K562 (cell line): ENCODE results near the gene THAP5. TPM values are rescaled to one million over a fixed set of nuclear protein-coding genes. Genes with fewer than 3 reads are reported as not detected.

Experiments
- BRD9 ChIP-seq: fragments of 450-650 bp; IDR thresholded peaks from 2 replicates; pipeline ENCODE4 v1.6.1; 2018; ENCODE audit warnings: low read depth; ENCODE audit not compliant: partially characterized antibody
- BRF1 ChIP-seq: IDR thresholded peaks from 3 replicates; pipeline ENCODE4 v1.6.1; 2011; ENCODE audit warnings: borderline replicate concordance, mild to moderate bottlenecking; ENCODE audit not compliant: insufficient read length; ENCODE audit errors: extremely low read depth
- CBFA2T3 ChIP-seq: fragments of 450-650 bp; IDR thresholded peaks from 2 replicates; pipeline ENCODE4 v1.6.1; 2017
- CCNT2 ChIP-seq: IDR thresholded peaks from 2 replicates; pipeline ENCODE4 v1.6.1; 2011; ENCODE audit warnings: borderline replicate concordance, low read depth, mild to moderate bottlenecking, moderate library complexity, mixed read lengths, low read length; ENCODE audit not compliant: insufficient read length; ENCODE audit errors: extremely low read depth
- CHD4 ChIP-seq: fragments of 200-600 bp; sonication (generic); IDR thresholded peaks from 3 replicates; pipeline ENCODE4 v1.6.1; 2012; ENCODE audit warnings: low read depth, mild to moderate bottlenecking, mixed read lengths, low read length, inconsistent platforms; ENCODE audit not compliant: insufficient read depth, insufficient replicate concordance, poor library complexity, severe bottlenecking
- HMGN3 ChIP-seq: IDR thresholded peaks from 2 replicates; pipeline ENCODE4 v1.6.1; 2011; ENCODE audit warnings: borderline replicate concordance, low read depth, mild to moderate bottlenecking, mixed read lengths, low read length; ENCODE audit not compliant: insufficient read length; ENCODE audit errors: extremely low read depth
- JUN ChIP-seq, 2 experiments: sonication (generic) in 1 of 2; formaldehyde crosslinking in 1 of 2; IDR thresholded peaks; 2 replicates each; pipeline versions ENCODE4 v1.6.1 to v1.8.0; 2012 to 2022; ENCODE audit warnings: borderline replicate concordance in 2 of 2, mild to moderate bottlenecking in 2 of 2, improper control_type of control experiment in 1 of 2, low read depth in 1 of 2, low read length in 1 of 2, missing genetic modification reagents in 1 of 2
- KAT7 ChIP-seq: sonication (generic); formaldehyde crosslinking; IDR thresholded peaks from 2 replicates; pipeline ENCODE4 v1.8.0; 2022; ENCODE audit warnings: missing genetic modification reagents, mild to moderate bottlenecking, borderline replicate concordance
- MITF ChIP-seq: IDR thresholded peaks from 2 replicates; pipeline ENCODE4 v1.6.1; 2014; ENCODE audit warnings: antibody characterized with exemption
- NFATC3 ChIP-seq: fragments of 450-650 bp; IDR thresholded peaks from 2 replicates; pipeline ENCODE4 v1.6.1; 2017; ENCODE audit warnings: mild to moderate bottlenecking
- PBX2 ChIP-seq, 2 experiments: IDR thresholded peaks in 1 of 2; conservative IDR thresholded peaks in 1 of 2; 2 replicates each; pipeline ENCODE4 v1.6.1; 2016; ENCODE audit warnings: low read depth in 2 of 2, mild to moderate bottlenecking in 1 of 2, missing compliant biosample characterization in 1 of 2, missing genetic modification characterization in 1 of 2, moderate library complexity in 1 of 2
- RBM25 ChIP-seq: fragments of 200-400 bp; formaldehyde crosslinking; IDR thresholded peaks from 2 replicates; pipeline ENCODE4 v1.6.1; 2018; ENCODE audit warnings: low read length, low read depth, moderate library complexity; ENCODE audit not compliant: severe bottlenecking
- TRIM28 ChIP-seq: fragments of 450-650 bp; IDR thresholded peaks from 2 replicates; pipeline ENCODE4 v1.6.1; 2017
- ZNF175 ChIP-seq: fragments of 200-800 bp; sonication (Bioruptor generic); IDR thresholded peaks from 2 replicates; pipeline ENCODE4 v1.6.1; 2016; ENCODE audit warnings: low read depth, mild to moderate bottlenecking, missing genetic modification characterization, missing compliant biosample characterization
- ZNF75A ChIP-seq: fragments of 450-650 bp; formaldehyde crosslinking; IDR thresholded peaks from 2 replicates; pipeline ENCODE4 v1.4.0; 2020; ENCODE audit warnings: mild to moderate bottlenecking
- polyA plus RNA-seq, 8 experiments: library from polyadenylated mRNA; depleted of rRNA in 4 of 8; stranded (reverse) in 5 of 8; unstranded in 3 of 8; fragments of >200 nt; fragmentation: Nextera tagmentation in 2 of 8; fragmentation: Illumina TruSeq in 1 of 8; extraction: Ambion mirVana in 2 of 8; extraction: Trizol in 1 of 8; gene quantifications; 2 replicates each; pipeline versions ENCODE4 v1.2.1 to v1.2.3, GENCODE V29; 2011 to 2014; ENCODE audit warnings: inconsistent platforms in 1 of 8, missing spikeins in 1 of 8
- total RNA-seq, 7 experiments: library from RNA; depleted of rRNA in 6 of 7; stranded (reverse); fragments of >200 nt in 6 of 7; fragmentation: Illumina TruSeq in 2 of 7; extraction: Trizol in 2 of 7; gene quantifications; 2 replicates each; pipeline versions ENCODE4 v1.2.1 to v1.2.3, GENCODE V29; 2011 to 2021; ENCODE audit warnings: low replicate concordance in 1 of 7
- TF ChIP-seq, protein P1 (sequence below): sonication (generic); formaldehyde crosslinking; IDR thresholded peaks from 2 replicates; pipeline ENCODE4 v1.8.0; 2022; ENCODE audit warnings: mild to moderate bottlenecking, missing genetic modification reagents
- TF ChIP-seq, protein P2 (sequence below): fragments of 450-650 bp; IDR thresholded peaks from 2 replicates; pipeline ENCODE4 v1.7.1; 2018; ENCODE audit warnings: mild to moderate bottlenecking, low read depth; ENCODE audit not compliant: partially characterized antibody

Gene THAP5
- total and polyA plus RNA-seq, 9 of the 15 experiments (the other 6 are each of a cell fraction or from before 2014, with no cell fraction given): 16.5 to 58.1 (median 28.2) TPM

DNA sequence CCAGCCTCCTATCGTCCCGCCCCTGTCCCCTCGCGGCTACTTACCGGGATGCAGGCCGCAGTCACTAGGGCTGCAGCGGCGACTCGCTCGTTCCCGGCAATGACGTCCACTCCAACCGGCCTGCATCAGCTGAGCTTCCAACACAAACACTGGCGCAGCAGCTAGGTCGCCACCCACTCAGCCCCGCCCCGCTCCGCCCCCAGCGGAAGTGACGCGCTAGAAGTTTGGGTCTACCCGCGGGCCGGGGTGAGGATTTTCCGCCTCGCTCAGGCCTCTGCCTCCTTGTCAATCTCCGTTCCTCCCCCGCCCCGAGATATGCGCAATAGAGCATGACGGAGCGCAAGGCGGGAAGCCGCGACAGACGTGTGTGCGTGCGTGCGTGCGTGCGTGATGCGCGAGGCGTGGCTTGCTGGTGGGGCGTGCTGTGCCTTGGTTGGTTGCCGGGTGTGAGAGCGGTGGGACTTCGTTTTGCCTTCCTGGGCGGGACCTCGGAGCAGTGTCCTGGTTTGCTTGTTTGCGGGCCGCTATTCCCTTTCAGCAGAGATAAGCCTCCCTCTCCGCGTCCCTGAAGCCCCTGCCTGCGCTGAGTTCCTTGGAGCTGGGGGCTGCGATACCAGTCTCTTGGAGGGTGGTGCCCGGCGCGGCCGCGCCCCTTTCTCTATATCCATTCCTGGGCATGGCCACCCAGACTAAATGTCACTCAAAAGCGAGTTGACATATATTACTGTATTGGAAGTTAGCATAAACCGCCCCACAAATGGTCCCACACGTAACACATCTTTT lies 43.3 kb downstream of the THAP5 start, which contains the start of gene PNPLA8 (continued):
- peak; percentile 37; the same call in 1 of the 2 replicates for TF ChIP-seq TRIM28
- peak; percentile 76; the same call in 1 of the 2 replicates for TF ChIP-seq PBX2 (CRISPR knock-in tag; IDR thresholded peaks at IDR 0.05; ENCODE audit: low read depth)
- peak; percentile 94 for TF ChIP-seq PBX2 (tag; conservative IDR thresholded peaks at IDR 0.05; ENCODE audit: low read depth)
- 0 out of 2 replicates have a peak, but pooled peaks have one; percentile 38 for TF ChIP-seq ZNF75A (CRISPR knock-in tag)
- TF ChIP-seq KAT7 (CRISPR knock-in tag): peak; percentile 84; the same call in 1 of the 2 replicates
- peak; percentile 89 for TF ChIP-seq BRD9
- TF ChIP-seq HMGN3: peak; percentile 98
- no peak; the same call in 1 of the 2 replicates for TF ChIP-seq JUN (IDR thresholded peaks at IDR 0.05; ENCODE audit: borderline replicate concordance, low read depth, low read length)
- peak; percentile 86; the same call in 1 of the 2 replicates for TF ChIP-seq JUN (CRISPR knock-in tag; IDR thresholded peaks at IDR 0.05; ENCODE audit: borderline replicate concordance)
- TF ChIP-seq ZNF175 (CRISPR knock-in tag): no peak
- peak; percentile 95 for TF ChIP-seq CCNT2
- TF ChIP-seq, protein P1, sequence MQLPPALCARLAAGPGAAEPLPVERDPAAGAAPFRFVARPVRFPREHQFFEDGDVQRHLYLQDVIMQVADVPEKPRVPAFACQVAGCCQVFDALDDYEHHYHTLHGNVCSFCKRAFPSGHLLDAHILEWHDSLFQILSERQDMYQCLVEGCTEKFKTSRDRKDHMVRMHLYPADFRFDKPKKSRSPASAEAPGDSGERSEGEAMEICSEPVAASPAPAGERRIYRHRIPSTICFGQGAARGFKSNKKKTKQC (CRISPR knock-in tag): peak; percentile 92
- TF ChIP-seq NFATC3: peak; percentile 57; the same call in 1 of the 2 replicates
- TF ChIP-seq CHD4: peak; percentile 72
- no peak; the same call in 1 of the 2 replicates for TF ChIP-seq MITF
- no peak for TF ChIP-seq CBFA2T3
- TF ChIP-seq, protein P2, sequence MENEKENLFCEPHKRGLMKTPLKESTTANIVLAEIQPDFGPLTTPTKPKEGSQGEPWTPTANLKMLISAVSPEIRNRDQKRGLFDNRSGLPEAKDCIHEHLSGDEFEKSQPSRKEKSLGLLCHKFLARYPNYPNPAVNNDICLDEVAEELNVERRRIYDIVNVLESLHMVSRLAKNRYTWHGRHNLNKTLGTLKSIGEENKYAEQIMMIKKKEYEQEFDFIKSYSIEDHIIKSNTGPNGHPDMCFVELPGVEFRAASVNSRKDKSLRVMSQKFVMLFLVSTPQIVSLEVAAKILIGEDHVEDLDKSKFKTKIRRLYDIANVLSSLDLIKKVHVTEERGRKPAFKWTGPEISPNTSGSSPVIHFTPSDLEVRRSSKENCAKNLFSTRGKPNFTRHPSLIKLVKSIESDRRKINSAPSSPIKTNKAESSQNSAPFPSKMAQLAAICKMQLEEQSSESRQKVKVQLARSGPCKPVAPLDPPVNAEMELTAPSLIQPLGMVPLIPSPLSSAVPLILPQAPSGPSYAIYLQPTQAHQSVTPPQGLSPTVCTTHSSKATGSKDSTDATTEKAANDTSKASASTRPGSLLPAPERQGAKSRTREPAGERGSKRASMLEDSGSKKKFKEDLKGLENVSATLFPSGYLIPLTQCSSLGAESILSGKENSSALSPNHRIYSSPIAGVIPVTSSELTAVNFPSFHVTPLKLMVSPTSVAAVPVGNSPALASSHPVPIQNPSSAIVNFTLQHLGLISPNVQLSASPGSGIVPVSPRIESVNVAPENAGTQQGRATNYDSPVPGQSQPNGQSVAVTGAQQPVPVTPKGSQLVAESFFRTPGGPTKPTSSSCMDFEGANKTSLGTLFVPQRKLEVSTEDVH: peak; percentile 98
- TF ChIP-seq BRF1: no peak
- peak; percentile 37 for TF ChIP-seq RBM25
